GM12878 (cell line): Measurements from ENCODE around the gene COPB1. TPM values are rescaled to one million over a fixed set of nuclear protein-coding genes. Genes with fewer than 3 reads are reported as not detected.
A peak's percentile ranks its signal among the peaks of the same experiment; 100 is the strongest.

Experiments used
- ATAC-seq: fragments of 200-7000 bp; cut with Tn5 transposase; 3 replicates; pipeline ENCODE4 v1.9.1; 2020; ENCODE audit warnings: mild to moderate bottlenecking, moderate library complexity
- BruUV-seq: library from RNA; stranded (reverse); fragments of 400-500 nt; replicated peaks from 2 replicates; lab custom pipeline; 2021; lab: Mats Ljungman, UMichigan
- CTCF ChIA-PET: fragments of 300-600 bp; sonication (Branson Sonifier 250); formaldehyde crosslinking; extraction: SDS; loops from one replicate; lab custom pipeline; 2021; ENCODE audit warnings: inconsistent platforms; lab: Yijun Ruan, JAX
- POLR2A ChIA-PET: fragments of 350-600 bp; formaldehyde crosslinking; extraction: SDS; loops from one replicate; lab custom pipeline; 2021; ENCODE audit warnings: inconsistent platforms; lab: Charles Lee
- RAD21 ChIA-PET: fragments of 300-600 bp; sonication (Branson Sonifier 250); formaldehyde crosslinking; loops from one replicate; lab custom pipeline; 2023; ENCODE audit warnings: antibody characterized with exemption; ENCODE audit not compliant: unreplicated experiment; lab: Charles Lee
- SMC1A ChIA-PET: fragments of 300-600 bp; sonication (Branson Sonifier 250); formaldehyde crosslinking; loops from one replicate; lab custom pipeline; 2023; ENCODE audit not compliant: unreplicated experiment, uncharacterized antibody; lab: Charles Lee
- DNase-seq: peaks from one replicate; pipeline ENCODE4 v3.0.0-alpha.2; 2011; ENCODE audit warnings: low read depth, low spot score
- FAIRE-seq: peaks from 3 replicates; lab custom pipeline; 2011; peaks lifted over from hg19 to GRCh38; lab: Jason Lieb, UNC
- H2AFZ ChIP-seq: 2 replicates; pipeline ENCODE4 v1.6.0; 2011; ENCODE audit warnings: low read depth, low read length, control low read depth; ENCODE audit not compliant: control insufficient read depth
- H3K27ac ChIP-seq: 2 replicates; pipeline ENCODE4 v1.5.1; 2011; ENCODE audit warnings: control low read depth; ENCODE audit not compliant: control insufficient read depth, insufficient read depth
- H3K27me3 ChIP-seq, 2 experiments: replicated peaks in 1 of 2; 2 replicates each; pipeline versions ENCODE4 v1.6.0 to v1.6.1; 2011; ENCODE audit warnings: low read length in 1 of 2; ENCODE audit not compliant: control insufficient read depth in 2 of 2, insufficient read depth in 2 of 2
- H3K36me3 ChIP-seq, 2 experiments: 2 replicates each; pipeline ENCODE4 v1.5.1; 2011; ENCODE audit warnings: low read length in 1 of 2; ENCODE audit not compliant: control insufficient read depth in 2 of 2, insufficient read depth in 2 of 2
- H3K4me1 ChIP-seq: 2 replicates; pipeline ENCODE4 v1.6.1; 2011; ENCODE audit warnings: mild to moderate bottlenecking, low read length, moderate library complexity, mixed read lengths; ENCODE audit not compliant: control insufficient read depth, insufficient read depth
- H3K4me2 ChIP-seq: 2 replicates; pipeline ENCODE4 v1.6.0; 2011; ENCODE audit warnings: control low read depth; ENCODE audit not compliant: control insufficient read depth, insufficient read depth
- H3K4me3 ChIP-seq: fragments of 200-600 bp; sonication (generic); 2 replicates; pipeline ENCODE4 v1.5.1; 2016
- H3K79me2 ChIP-seq: 2 replicates; pipeline ENCODE4 v1.6.0; 2011; ENCODE audit warnings: low read length; ENCODE audit not compliant: control insufficient read depth, insufficient read depth
- H3K9ac ChIP-seq: 2 replicates; pipeline ENCODE4 v1.8.0; 2011; ENCODE audit warnings: low read length, control low read depth, mixed read lengths; ENCODE audit not compliant: control insufficient read depth, insufficient read depth
- H3K9me3 ChIP-seq: replicated peaks from 3 replicates; pipeline ENCODE4 v1.5.1; 2011; ENCODE audit warnings: mild to moderate bottlenecking, low read length; ENCODE audit not compliant: control insufficient read depth, insufficient read depth
- H4K20me1 ChIP-seq: 2 replicates; pipeline ENCODE4 v1.6.0; 2011; ENCODE audit not compliant: control insufficient read depth, insufficient read depth
- ATF7 ChIP-seq: fragments of 450-650 bp; IDR thresholded peaks from 2 replicates; pipeline ENCODE4 v1.6.1; 2016; ENCODE audit warnings: low read depth, mild to moderate bottlenecking
- BACH1 ChIP-seq: fragments of 450-650 bp; IDR thresholded peaks from 2 replicates; pipeline ENCODE4 v1.6.1; 2017; ENCODE audit warnings: mild to moderate bottlenecking, borderline replicate concordance
- BHLHE40 ChIP-seq, 2 experiments: fragments of 450-650 bp in 1 of 2; IDR thresholded peaks; 2 replicates each; pipeline ENCODE4 v1.6.1; 2011 to 2017; ENCODE audit warnings: low read depth in 2 of 2, borderline replicate concordance in 1 of 2, improper control_type of control experiment in 1 of 2, low read length in 1 of 2, mild to moderate bottlenecking in 1 of 2
- ESRRA ChIP-seq: IDR thresholded peaks from 2 replicates; pipeline ENCODE4 v1.6.1; 2012; ENCODE audit warnings: mild to moderate bottlenecking, low read length, improper control_type of control experiment
- FOS ChIP-seq: IDR thresholded peaks from 3 replicates; pipeline ENCODE4 v1.6.1; 2011; ENCODE audit warnings: borderline replicate concordance; ENCODE audit not compliant: insufficient read length; ENCODE audit errors: extremely low read depth
- FOXM1 ChIP-seq: IDR thresholded peaks from 2 replicates; pipeline ENCODE4 v1.6.1; 2012; ENCODE audit warnings: low read depth, mild to moderate bottlenecking, inconsistent platforms, low read length, moderate library complexity
- GABPA ChIP-seq: IDR thresholded peaks from 2 replicates; pipeline ENCODE4 v1.6.1; 2014; ENCODE audit warnings: antibody characterized with exemption, low read depth, mild to moderate bottlenecking, inconsistent platforms
- IKZF1 ChIP-seq: fragments of 450-650 bp; conservative IDR thresholded peaks from 2 replicates; pipeline ENCODE4 v1.6.1; 2017; ENCODE audit warnings: antibody characterized with exemption, mild to moderate bottlenecking
- MXI1 ChIP-seq: fragments of 150-350 bp; IDR thresholded peaks from 2 replicates; pipeline ENCODE4 v1.6.1; 2011; ENCODE audit warnings: low read depth, mild to moderate bottlenecking, inconsistent platforms, low read length, improper control_type of control experiment
- NFYB ChIP-seq: IDR thresholded peaks from 2 replicates; pipeline ENCODE4 v1.6.1; 2011; ENCODE audit warnings: low read depth, mild to moderate bottlenecking, low read length, improper control_type of control experiment, moderate library complexity; ENCODE audit not compliant: insufficient read depth
- PML ChIP-seq: IDR thresholded peaks from 2 replicates; pipeline ENCODE4 v1.6.1; 2012; ENCODE audit warnings: low read length, inconsistent platforms
- RAD51 ChIP-seq: fragments of 450-650 bp; IDR thresholded peaks from 2 replicates; pipeline ENCODE4 v1.6.1; 2016; ENCODE audit warnings: moderate library complexity, mild to moderate bottlenecking, inconsistent platforms
- RB1 ChIP-seq: fragments of 450-650 bp; formaldehyde crosslinking; IDR thresholded peaks from 2 replicates; pipeline ENCODE4 v1.6.1; 2017; ENCODE audit warnings: mild to moderate bottlenecking, borderline replicate concordance
- RUNX3 ChIP-seq: IDR thresholded peaks from 2 replicates; pipeline ENCODE4 v1.6.1; 2012; ENCODE audit warnings: low read length, inconsistent platforms
- SP1 ChIP-seq: IDR thresholded peaks from one replicate; pipeline ENCODE4 v1.6.1; 2011; ENCODE audit warnings: low read depth, low read length
- SREBF2 ChIP-seq: IDR thresholded peaks from 2 replicates; pipeline ENCODE4 v1.6.1; 2012; ENCODE audit warnings: mild to moderate bottlenecking, low read length
- TARDBP ChIP-seq: IDR thresholded peaks from 2 replicates; pipeline ENCODE4 v1.6.1; 2016; ENCODE audit warnings: borderline replicate concordance
- TCF3 ChIP-seq: IDR thresholded peaks from 2 replicates; pipeline ENCODE4 v1.6.1; 2012; ENCODE audit warnings: low read depth, mild to moderate bottlenecking, low read length, borderline replicate concordance; ENCODE audit not compliant: insufficient read depth
- ZBTB40 ChIP-seq: fragments of 450-650 bp; IDR thresholded peaks from 2 replicates; pipeline ENCODE4 v1.6.1; 2016; ENCODE audit warnings: mild to moderate bottlenecking, moderate library complexity, borderline replicate concordance
- WGBS: methylation state at CpG from one replicate; pipeline ENCODE4 v1.1.6; 2016; ENCODE audit warnings: low lambda C conversion rate; ENCODE audit not compliant: insufficient replicate concordance, insufficient coverage; ENCODE audit errors: missing lambda C conversion rate; 5-methylcytosine and 5-hydroxymethylcytosine counted together
- in situ Hi-C: fragments of 300-500 bp; cut with MboI; formaldehyde crosslinking; loops from 9 replicates; pipeline ENCODE4 v1.14.3; 2018; ENCODE audit warnings: mixed read lengths
- intact Hi-C: fragments of 100-400 bp; cut with micrococcal nuclease; formaldehyde crosslinking; loops from one replicate; pipeline ENCODE4 v1.14.2; 2022; ENCODE audit not compliant: unreplicated experiment
- polyA plus RNA-seq, 11 experiments: library from polyadenylated mRNA; depleted of rRNA in 4 of 11; unstranded in 6 of 11; stranded (reverse) in 5 of 11; fragments of >200 nt; fragmentation: Nextera tagmentation in 4 of 11; fragmentation: Illumina TruSeq in 1 of 11; extraction: Ambion mirVana in 4 of 11; extraction: Trizol in 1 of 11; gene quantifications; 1 replicate in 1 of 11; 2 replicates in 10 of 11; pipeline versions ENCODE4 v1.2.1 to v1.2.3, GENCODE V29; 2011 to 2016; ENCODE audit warnings: inconsistent platforms in 2 of 11, missing spikeins in 2 of 11, low read depth in 1 of 11
- total RNA-seq, 4 experiments: library from RNA; depleted of rRNA in 3 of 4; stranded (reverse); fragments of >200 nt in 3 of 4; fragmentation: Illumina TruSeq in 1 of 4; extraction: Trizol in 1 of 4; gene quantifications; 2 replicates each; pipeline versions ENCODE4 v1.2.1 to v1.2.3, GENCODE V29; 2013 to 2021

COPB1 gene
- total and polyA plus RNA-seq, 10 of the 15 experiments (the other 5 are each of a cell fraction or from before 2014, with no cell fraction given), result 67.0 to 149 (median 109) TPM

- in situ Hi-C loops, result loop anchor here (5.0 kb wide), 1 partner anchor 387 kb away; no protein-coding TSS in a partner anchor
- ChIA-PET SMC1A (interaction anchor here (1.0 to 1.9 kb wide), 4 partner anchors 12 to 388 kb away, joined by 3 to 11 read pairs (median 4); partner anchors contain the start of gene COPB1), CTCF (interaction anchor here (1.0 to 1.6 kb wide), 4 partner anchors 20 to 387 kb away, joined by 3 to 9 read pairs (median 4); no protein-coding TSS in a partner anchor), POLR2A (interaction anchor here (0.6 to 2.3 kb wide), 3 partner anchors 21 to 192 kb away, joined by 3 to 34 read pairs (median 3); partner anchors contain the start of gene COPB1), RAD21 (interaction anchor here (0.8 to 2.9 kb wide), 2 partner anchors 20 to 217 kb away, joined by 3 to 21 read pairs; partner anchors contain the start of gene COPB1)
- TSS peak; percentile 65 for BruUV-seq
- Histone ChIP-seq H3K36me3 (peaks cover 0 to 3% of the 10 kb centered on the region in 2 experiments; a peak in 1 of 4 replicates), H3K4me1 (no peaks in the 10 kb centered on the region), H2AFZ (peak within 1 kb of the TSS; percentile 98), H4K20me1 (no peaks in the 10 kb centered on the region), H3K4me3 (peak within 1 kb of the TSS; percentile 95), H3K27ac (peak within 1 kb of the TSS; percentile 89), H3K27me3 (no peaks in the 10 kb centered on the region), H3K9ac (peak within 1 kb of the TSS; percentile 99), H3K79me2 (peaks cover 36% of the 10 kb centered on the region), H3K9me3 (no peaks in the 10 kb centered on the region), H3K4me2 (peak within 1 kb of the TSS; percentile 94)
- ATAC-seq (peak; percentile 93), FAIRE-seq (peak; percentile 88), DNase-seq (peak; percentile 76)
- under 1% methylated on average over 56 of the region's 56 CpGs for WGBS
- intact Hi-C loops, result loop anchor here (2.0 kb wide), 1 partner anchor 21 kb away; the partner anchor contains the start of gene COPB1
- 0 out of 2 replicates have a peak, but pooled peaks have one; percentile 19 for TF ChIP-seq SREBF2
- no peak for TF ChIP-seq TCF3
- TF ChIP-seq ATF7, result no peak; the same call in 1 of the 2 replicates
- TF ChIP-seq ZBTB40, result peak; percentile 65; the same call in 1 of the 2 replicates
- peak; percentile 55 to 69; a peak in 3 of 4 replicates for TF ChIP-seq BHLHE40 (IDR thresholded peaks at IDR 0.05; ENCODE audit: borderline replicate concordance in 1 of 2, low read depth in 2 of 2, low read length in 1 of 2)
- TF ChIP-seq ESRRA, result no peak
- TF ChIP-seq PML, result peak; percentile 63; the same call in 1 of the 2 replicates
- peak; percentile 29; the same call in 1 of the 2 replicates for TF ChIP-seq FOXM1
- peak; percentile 97 for TF ChIP-seq IKZF1
- no peak; the same call in 1 of the 2 replicates for TF ChIP-seq GABPA
- TF ChIP-seq TARDBP, result peak; percentile 85; the same call in 1 of the 2 replicates
- peak; percentile 51; the same call in 1 of the 2 replicates for TF ChIP-seq RUNX3
- TF ChIP-seq MXI1, result peak; percentile 89
- no peak for TF ChIP-seq NFYB
- TF ChIP-seq RAD51, result peak; percentile 69
- TF ChIP-seq BACH1, result peak; percentile 12; the same call in 1 of the 2 replicates
- TF ChIP-seq RB1, result peak; percentile 98
- peak; percentile 88 for TF ChIP-seq SP1
- TF ChIP-seq FOS, result no peak
These were observed 20.5 kb upstream of the COPB1 start, which contains the start of gene PSMA1 for GRCh38 chr11:14519917-14520746. Gene PSMA1, minus strand, starts transcription at chr11:14520386. Its CDS starts 87 bp downstream, at chr11:14520299.
